ENCODE results near the gene DIP2C. TPM values are rescaled to one million over a fixed set of nuclear protein-coding genes. Genes with fewer than 3 reads are reported as not detected.

The DIP2C gene
- polyA plus RNA-seq, 3 donors, result 0.11 TPM; not detected in 2

- intact Hi-C loops (cut with micrococcal nuclease), result no loop called here
- Histone ChIP-seq H3K4me3 (replicated peaks in 1 of 3; ENCODE audit: low read depth in 2 of 3, low read length in 3 of 3) (no peak overlapping the region), H3K9me3 (replicated peaks in 1 of 2; ENCODE audit: control insufficient read depth in 1 of 2, insufficient read depth in 1 of 2, low read length in 2 of 2) (no peaks in the 10 kb centered on the region), H3K79me2 (ENCODE audit: insufficient read depth, low read length) (no peaks in the 10 kb centered on the region), H3K4me2 (replicated peaks; ENCODE audit: extremely low read depth, low read length, poor library complexity, severe bottlenecking) (no peak overlapping the region), H3K9ac (ENCODE audit: insufficient read depth, low read length, poor library complexity, severe bottlenecking) (no peak overlapping the region), H4K20me1 (ENCODE audit: insufficient read depth, low read length) (no peaks in the 10 kb centered on the region), H3K27ac (ENCODE audit: low read depth in 1 of 2, low read length in 2 of 2) (no peak overlapping the region), H3K36me3 (replicated peaks in 1 of 2; ENCODE audit: control insufficient read depth in 1 of 2, insufficient read depth in 2 of 2, low read length in 2 of 2) (no peaks in the 10 kb centered on the region), H2AFZ (ENCODE audit: insufficient read depth, low read depth, low read length, poor library complexity, severe bottlenecking) (no peak overlapping the region), H3K27me3 (ENCODE audit: control insufficient read depth in 2 of 2, insufficient read depth in 2 of 2, low read length in 2 of 2) (no peaks in the 10 kb centered on the region), H3K4me1 (ENCODE audit: control insufficient read depth in 1 of 2, insufficient read depth in 2 of 2, low read length in 2 of 2) (peaks cover 7 to 13% of the 10 kb centered on the region in 2 donors)
- TF ChIP-seq, protein P1, sequence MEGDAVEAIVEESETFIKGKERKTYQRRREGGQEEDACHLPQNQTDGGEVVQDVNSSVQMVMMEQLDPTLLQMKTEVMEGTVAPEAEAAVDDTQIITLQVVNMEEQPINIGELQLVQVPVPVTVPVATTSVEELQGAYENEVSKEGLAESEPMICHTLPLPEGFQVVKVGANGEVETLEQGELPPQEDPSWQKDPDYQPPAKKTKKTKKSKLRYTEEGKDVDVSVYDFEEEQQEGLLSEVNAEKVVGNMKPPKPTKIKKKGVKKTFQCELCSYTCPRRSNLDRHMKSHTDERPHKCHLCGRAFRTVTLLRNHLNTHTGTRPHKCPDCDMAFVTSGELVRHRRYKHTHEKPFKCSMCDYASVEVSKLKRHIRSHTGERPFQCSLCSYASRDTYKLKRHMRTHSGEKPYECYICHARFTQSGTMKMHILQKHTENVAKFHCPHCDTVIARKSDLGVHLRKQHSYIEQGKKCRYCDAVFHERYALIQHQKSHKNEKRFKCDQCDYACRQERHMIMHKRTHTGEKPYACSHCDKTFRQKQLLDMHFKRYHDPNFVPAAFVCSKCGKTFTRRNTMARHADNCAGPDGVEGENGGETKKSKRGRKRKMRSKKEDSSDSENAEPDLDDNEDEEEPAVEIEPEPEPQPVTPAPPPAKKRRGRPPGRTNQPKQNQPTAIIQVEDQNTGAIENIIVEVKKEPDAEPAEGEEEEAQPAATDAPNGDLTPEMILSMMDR (IDR thresholded peaks at IDR 0.05), result no peak
- Mint-ChIP-seq H3K27ac (no peak overlapping the region), H3K9me3 (peaks cover 0 to 5% (median 1%) of the 10 kb centered on the region in 7 donors), H3K4me3 (no peak overlapping the region), H3K27me3 (ENCODE audit: low read depth in 3 of 3) (peaks cover 0 to 2% (median under 1%) of the 10 kb centered on the region in 3 donors), H3K4me1 (peaks cover 29% of the 10 kb centered on the region), H3K36me3 (no peaks in the 10 kb centered on the region)
- 82% methylated on average over 14 of the region's 15 CpGs for WGBS (ENCODE audit: insufficient coverage)
- DNase-seq, result no peak
Measured at GRCh38 chr10:285216-285615, 404.3 kb downstream of the DIP2C start.

- Histone ChIP-seq H3K27me3 (ENCODE audit: control insufficient read depth in 2 of 2, insufficient read depth in 2 of 2, low read length in 2 of 2) (no peaks in the 10 kb centered on the region), H3K4me3 (replicated peaks in 1 of 3; ENCODE audit: low read depth in 2 of 3, low read length in 3 of 3) (no peak overlapping the region), H4K20me1 (ENCODE audit: insufficient read depth, low read length) (no peaks in the 10 kb centered on the region), H3K4me2 (replicated peaks; ENCODE audit: extremely low read depth, low read length, poor library complexity, severe bottlenecking) (no peak overlapping the region), H3K9me3 (replicated peaks in 1 of 2; ENCODE audit: control insufficient read depth in 1 of 2, insufficient read depth in 1 of 2, low read length in 2 of 2) (no peaks in the 10 kb centered on the region), H3K36me3 (replicated peaks in 1 of 2; ENCODE audit: control insufficient read depth in 1 of 2, insufficient read depth in 2 of 2, low read length in 2 of 2) (no peaks in the 10 kb centered on the region), H3K9ac (ENCODE audit: insufficient read depth, low read length, poor library complexity, severe bottlenecking) (no peak overlapping the region), H2AFZ (ENCODE audit: insufficient read depth, low read depth, low read length, poor library complexity, severe bottlenecking) (no peak overlapping the region), H3K4me1 (ENCODE audit: control insufficient read depth in 1 of 2, insufficient read depth in 2 of 2, low read length in 2 of 2) (peaks cover 7 to 13% of the 10 kb centered on the region in 2 donors), H3K27ac (ENCODE audit: low read depth in 1 of 2, low read length in 2 of 2) (no peak overlapping the region), H3K79me2 (ENCODE audit: insufficient read depth, low read length) (no peaks in the 10 kb centered on the region)
- no peaks in the 10 kb centered on the region for H3K36me3 Mint-ChIP-seq
- 83% methylated on average over 6 of the region's 7 CpGs for WGBS (ENCODE audit: insufficient coverage)
- peaks cover 0 to 6% (median 1%) of the 10 kb centered on the region in 7 donors for H3K9me3 Mint-ChIP-seq
- intact Hi-C loops (cut with micrococcal nuclease), result no loop called here
- TF ChIP-seq, protein P1 (IDR thresholded peaks at IDR 0.05), result no peak
- H3K4me3 Mint-ChIP-seq, result no peak overlapping the region
- DNase-seq, result no peak
- peaks cover 0 to 2% (median 0%) of the 10 kb centered on the region in 3 donors for H3K27me3 Mint-ChIP-seq (ENCODE audit: low read depth in 3 of 3)
- peaks cover 29% of the 10 kb centered on the region for H3K4me1 Mint-ChIP-seq
- H3K27ac Mint-ChIP-seq, result no peak overlapping the region
Measured at GRCh38 chr10:283916-284356, 405.5 kb downstream of the DIP2C start.

Measured in CD14-positive monocyte (primary cell).